ENCODE data around the gene SPNS1.
A peak's percentile ranks its signal among the peaks of the same experiment; 100 is the strongest.
"Not testable (repeated sequence)": the region's sequence is repeated elsewhere in the genome, so short reads cannot be mapped to it uniquely, and the experiment has no call there.

The SPNS1 gene

GRCh38 chr16:28974437-28975157, at the start of gene SPNS1:
Gene SPNS1 (plus strand): TSS chr16:28974778. CDS start chr16:28975152, 374 bp downstream.
- peak; percentile 82 for DNase-seq (ENCODE audit: low read depth)

GRCh38 chr16:28925386-28926228, 49.0 kb upstream of the SPNS1 start:
- DNase-seq (ENCODE audit: low read depth): peak; percentile 66

GRCh38 chr16:28926284-28926683, 48.3 kb upstream of the SPNS1 start:
- not testable (repeated sequence) for DNase-seq (ENCODE audit: low read depth)

GRCh38 chr16:28927815-28928214, 46.8 kb upstream of the SPNS1 start:
- DNase-seq (ENCODE audit: low read depth): no peak

- DNase-seq (ENCODE audit: low read depth): no peak
These were observed 44.4 kb upstream of the SPNS1 start for GRCh38 chr16:28930203-28930602.

GRCh38 chr16:28930652-28931051, 43.9 kb upstream of the SPNS1 start:
- DNase-seq (ENCODE audit: low read depth): no peak

- no peak for DNase-seq (ENCODE audit: low read depth)
These were observed 42.8 kb upstream of the SPNS1 start, which contains the start of gene CD19 for GRCh38 chr16:28931801-28932225. Gene CD19 (plus strand): TSS chr16:28931971. CDS start chr16:28932001, 30 bp downstream.

GRCh38 chr16:28932339-28933141, 42.0 kb upstream of the SPNS1 start:
- DNase-seq (ENCODE audit: low read depth): no peak

GRCh38 chr16:28933171-28933570, 41.4 kb upstream of the SPNS1 start:
- no peak for DNase-seq (ENCODE audit: low read depth)

- no peak for DNase-seq (ENCODE audit: low read depth)
These were observed 39.2 kb upstream of the SPNS1 start for GRCh38 chr16:28935346-28935745.

GRCh38 chr16:28935924-28936783, 38.4 kb upstream of the SPNS1 start:
- DNase-seq (ENCODE audit: low read depth): peak; percentile 70

- DNase-seq (ENCODE audit: low read depth): no peak
These were observed 37.8 kb upstream of the SPNS1 start for GRCh38 chr16:28936784-28937155.

GRCh38 chr16:28937222-28937876, 37.2 kb upstream of the SPNS1 start:
- no peak for DNase-seq (ENCODE audit: low read depth)

- no peak for DNase-seq (ENCODE audit: low read depth)
These were observed 35.9 kb upstream of the SPNS1 start for GRCh38 chr16:28938721-28939120.

- DNase-seq (ENCODE audit: low read depth): not testable (repeated sequence)
These were observed 34.8 kb upstream of the SPNS1 start for GRCh38 chr16:28939825-28940224.

GRCh38 chr16:28943281-28943680, 31.3 kb upstream of the SPNS1 start:
- DNase-seq (ENCODE audit: low read depth): no peak

- no peak for DNase-seq (ENCODE audit: low read depth)
These were observed 27.9 kb upstream of the SPNS1 start for GRCh38 chr16:28946681-28947080.

GRCh38 chr16:28950648-28951409, 23.7 kb upstream of the SPNS1 start, which contains the start of gene NFATC2IP:
Gene NFATC2IP (plus strand): TSS chr16:28950937. CDS start chr16:28951012, 75 bp downstream.
- peak; percentile 100 for DNase-seq (ENCODE audit: low read depth)

- no peak for DNase-seq (ENCODE audit: low read depth)
These were observed 23.1 kb upstream of the SPNS1 start for GRCh38 chr16:28951410-28951943.

GRCh38 chr16:28958216-28958615, 16.4 kb upstream of the SPNS1 start:
- DNase-seq (ENCODE audit: low read depth): no peak

All from activated T-cell treated with anti-CD3 and anti-CD28 coated beads for 1 hour (primary cell).